OCI-LY3 (cell line): Measurements from ENCODE around the gene CD14.

Experiments
- H2AFZ ChIP-seq: fragments of 200-600, 300-600 bp; shearing (Covaris generic); 2 replicates; pipeline ENCODE4 v1.6.0; 2014; ENCODE audit warnings: antibody characterized with exemption, low read depth, low read length
- H3K27ac ChIP-seq: fragments of 200-600, 300-600 bp; sonication (generic); 2 replicates; pipeline ENCODE4 v1.5.1; 2014; ENCODE audit warnings: mild to moderate bottlenecking, low read length, moderate library complexity, mixed read lengths
- H3K27me3 ChIP-seq: fragments of 200-600, 300-600 bp; sonication (generic); 2 replicates; pipeline ENCODE4 v1.6.1; 2014; ENCODE audit warnings: low read depth, low read length, mixed read lengths
- H3K36me3 ChIP-seq: fragments of 200-600, 300-600 bp; sonication (generic); replicated peaks from 2 replicates; pipeline ENCODE3; 2014; ENCODE audit warnings: low read depth, low read length, mixed read lengths
- H3K4me1 ChIP-seq: fragments of 300-600, 200-600 bp; sonication (generic); 2 replicates; pipeline ENCODE4 v1.6.1; 2014; ENCODE audit warnings: low read length, mixed read lengths
- H3K4me2 ChIP-seq: fragments of 200-600, 300-600 bp; sonication (generic); 2 replicates; pipeline ENCODE4 v1.6.1; 2014; ENCODE audit warnings: low read length, mixed read lengths
- H3K4me3 ChIP-seq: fragments of 300-600, 200-600 bp; sonication (generic); 2 replicates; pipeline ENCODE4 v1.5.1; 2014; ENCODE audit warnings: antibody characterized with exemption, mild to moderate bottlenecking, low read length, moderate library complexity
- H3K79me2 ChIP-seq: fragments of 300-600, 200-600 bp; shearing (Covaris generic); 2 replicates; pipeline ENCODE4 v1.6.1; 2014; ENCODE audit warnings: mild to moderate bottlenecking, low read length, mixed read lengths
- H3K9ac ChIP-seq: fragments of 300-600, 200-600 bp; shearing (Covaris generic); 2 replicates; pipeline ENCODE4 v1.6.0; 2014; ENCODE audit warnings: mild to moderate bottlenecking, low read length, moderate library complexity
- H3K9me3 ChIP-seq: fragments of 200-600, 300-600 bp; shearing (Covaris generic); 2 replicates; pipeline ENCODE4 v1.6.1; 2014; ENCODE audit warnings: low read length, mixed read lengths; ENCODE audit not compliant: insufficient read depth
- H4K20me1 ChIP-seq: fragments of 200-600, 300-600 bp; sonication (generic); 2 replicates; pipeline ENCODE4 v1.6.1; 2016; ENCODE audit warnings: low read length, mixed read lengths; ENCODE audit not compliant: insufficient read depth
- EZH2phosphoT487 ChIP-seq: fragments of 200-600 bp; shearing (Covaris generic); IDR thresholded peaks from 2 replicates; pipeline ENCODE4 v1.6.1; 2018; ENCODE audit warnings: antibody characterized with exemption, mixed run types, low read depth
- TF ChIP-seq, protein P1 (sequence below): fragments of 200-600, 300-600 bp; sonication (generic); IDR thresholded peaks from 2 replicates; pipeline ENCODE4 v1.5.1; 2014; ENCODE audit warnings: antibody characterized with exemption, low read length, low read depth

CD14 gene

DNA sequence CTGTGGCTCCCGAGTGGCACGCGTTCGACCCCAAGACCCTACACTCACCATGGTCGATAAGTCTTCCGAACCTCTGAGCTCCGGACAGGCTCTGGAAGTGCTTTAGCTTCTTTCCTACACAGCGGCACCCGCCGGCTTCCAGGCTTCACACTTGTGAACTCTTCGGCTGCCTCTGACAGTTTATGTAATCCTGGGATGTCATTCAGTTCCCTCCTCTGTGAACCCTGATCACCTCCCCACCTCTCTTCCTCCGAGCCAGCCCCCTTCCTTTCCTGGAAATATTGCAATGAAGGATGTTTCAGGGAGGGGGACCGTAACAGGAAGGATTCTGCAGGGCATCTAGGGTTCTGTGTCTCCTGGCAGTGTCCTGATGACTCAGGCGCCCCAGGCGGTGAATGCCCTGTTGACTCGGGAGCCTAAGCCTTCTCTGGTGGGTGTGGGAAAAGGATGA is at the start of gene CD14:
Gene CD14 (minus strand): TSS at position 155 of the 451 bp plus-strand sequence. CDS start 104 bp downstream, at position 51.
- Histone ChIP-seq H3K9me3 (no peaks in the 10 kb centered on the region), H2AFZ (no peak within 1 kb of the TSS), H3K9ac (no peak within 1 kb of the TSS), H3K36me3 (no peaks in the 10 kb centered on the region), H3K4me2 (no peak within 1 kb of the TSS), H3K27ac (no peak within 1 kb of the TSS), H3K27me3 (no peaks in the 10 kb centered on the region), H3K79me2 (no peaks in the 10 kb centered on the region), H4K20me1 (no peaks in the 10 kb centered on the region), H3K4me1 (peaks cover 18% of the 10 kb centered on the region), H3K4me3 (no peak within 1 kb of the TSS)
- TF ChIP-seq, protein P1, sequence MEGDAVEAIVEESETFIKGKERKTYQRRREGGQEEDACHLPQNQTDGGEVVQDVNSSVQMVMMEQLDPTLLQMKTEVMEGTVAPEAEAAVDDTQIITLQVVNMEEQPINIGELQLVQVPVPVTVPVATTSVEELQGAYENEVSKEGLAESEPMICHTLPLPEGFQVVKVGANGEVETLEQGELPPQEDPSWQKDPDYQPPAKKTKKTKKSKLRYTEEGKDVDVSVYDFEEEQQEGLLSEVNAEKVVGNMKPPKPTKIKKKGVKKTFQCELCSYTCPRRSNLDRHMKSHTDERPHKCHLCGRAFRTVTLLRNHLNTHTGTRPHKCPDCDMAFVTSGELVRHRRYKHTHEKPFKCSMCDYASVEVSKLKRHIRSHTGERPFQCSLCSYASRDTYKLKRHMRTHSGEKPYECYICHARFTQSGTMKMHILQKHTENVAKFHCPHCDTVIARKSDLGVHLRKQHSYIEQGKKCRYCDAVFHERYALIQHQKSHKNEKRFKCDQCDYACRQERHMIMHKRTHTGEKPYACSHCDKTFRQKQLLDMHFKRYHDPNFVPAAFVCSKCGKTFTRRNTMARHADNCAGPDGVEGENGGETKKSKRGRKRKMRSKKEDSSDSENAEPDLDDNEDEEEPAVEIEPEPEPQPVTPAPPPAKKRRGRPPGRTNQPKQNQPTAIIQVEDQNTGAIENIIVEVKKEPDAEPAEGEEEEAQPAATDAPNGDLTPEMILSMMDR: no peak
- TF ChIP-seq EZH2phosphoT487: no peak

- TF ChIP-seq, protein P1: no peak
- no peak for TF ChIP-seq EZH2phosphoT487
- Histone ChIP-seq H3K79me2 (no peaks in the 10 kb centered on the region), H3K4me2 (no peak overlapping the region), H3K9me3 (no peaks in the 10 kb centered on the region), H3K27me3 (no peaks in the 10 kb centered on the region), H3K36me3 (peaks cover 5% of the 10 kb centered on the region), H3K4me3 (no peak overlapping the region), H4K20me1 (no peaks in the 10 kb centered on the region), H2AFZ (no peak overlapping the region), H3K9ac (no peak overlapping the region), H3K4me1 (no peaks in the 10 kb centered on the region), H3K27ac (no peak overlapping the region)
Measured at GRCh38 chr5:140678993-140679392, 46.0 kb upstream of the CD14 start.

- no peak for TF ChIP-seq EZH2phosphoT487
- TF ChIP-seq, protein P1: no peak
- Histone ChIP-seq H3K27ac (no peak overlapping the region), H2AFZ (no peak overlapping the region), H3K4me2 (no peak overlapping the region), H4K20me1 (no peaks in the 10 kb centered on the region), H3K36me3 (peaks cover 5% of the 10 kb centered on the region), H3K4me1 (no peaks in the 10 kb centered on the region), H3K9ac (no peak overlapping the region), H3K79me2 (no peaks in the 10 kb centered on the region), H3K4me3 (no peak overlapping the region), H3K27me3 (no peaks in the 10 kb centered on the region), H3K9me3 (no peaks in the 10 kb centered on the region)
Measured at GRCh38 chr5:140677947-140678346, 45.0 kb upstream of the CD14 start.

DNA sequence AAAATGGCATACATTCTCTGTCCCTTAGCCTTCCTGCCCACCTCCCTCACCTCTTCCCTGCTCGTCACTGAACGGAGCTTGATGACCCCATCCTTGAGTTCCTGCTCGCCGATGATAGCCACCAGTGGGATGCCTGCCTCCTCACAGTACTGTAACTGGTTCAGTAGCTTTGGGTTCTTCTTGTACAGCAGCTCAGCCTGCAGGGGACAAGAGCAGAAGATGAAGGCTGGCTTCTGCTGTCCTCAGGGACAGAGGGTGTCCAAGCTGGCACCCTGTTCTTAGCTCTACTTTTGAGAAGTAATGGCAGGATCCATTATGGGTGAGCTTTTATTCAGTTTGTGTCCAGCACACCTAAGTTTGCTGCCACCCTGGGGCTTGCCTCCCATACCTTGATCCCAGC is 41.7 kb upstream of the CD14 start:
- no peak overlapping the region for H2AFZ ChIP-seq
- no peaks in the 10 kb centered on the region for H4K20me1 ChIP-seq
- peaks cover 8% of the 10 kb centered on the region for H3K36me3 ChIP-seq
- no peak overlapping the region for H3K27ac ChIP-seq
- H3K4me3 ChIP-seq: no peak overlapping the region
- no peak overlapping the region for H3K9ac ChIP-seq
- no peaks in the 10 kb centered on the region for H3K4me1 ChIP-seq
- TF ChIP-seq EZH2phosphoT487: no peak
- TF ChIP-seq, protein P1: no peak
- no peaks in the 10 kb centered on the region for H3K9me3 ChIP-seq
- H3K27me3 ChIP-seq: no peaks in the 10 kb centered on the region
- H3K4me2 ChIP-seq: no peak overlapping the region
- no peaks in the 10 kb centered on the region for H3K79me2 ChIP-seq
